K562 (cell line): ENCODE measurements around the gene GAP43. TPM values are rescaled to one million over a fixed set of nuclear protein-coding genes. Genes with fewer than 3 reads are reported as not detected.

ENCODE experiments used
- ATAC-seq: fragments of 200-7000 bp; cut with Tn5 transposase; 3 replicates; pipeline ENCODE4 v1.9.1; 2020; ENCODE audit warnings: moderate library complexity
- BruUV-seq: library from RNA; stranded (reverse); fragments of 400-500 nt; replicated peaks from 2 replicates; lab custom pipeline; 2021; lab: Mats Ljungman, UMichigan
- CTCF ChIA-PET: fragments of 300-600 bp; formaldehyde crosslinking; extraction: SDS; loops from one replicate; lab custom pipeline; 2021; ENCODE audit warnings: low intra/inter-chr PET ratio; lab: Yijun Ruan, JAX
- POLR2A ChIA-PET: fragments of 300-600, 350-650 bp; sonication (Branson Sonifier 250); formaldehyde crosslinking; extraction: SDS; loops from one replicate; lab custom pipeline; 2021; ENCODE audit warnings: antibody characterized with exemption, inconsistent platforms; lab: Yijun Ruan, JAX
- DNase-seq, 4 experiments: peaks; one replicate each; pipeline versions ENCODE4 v3.0.0 to v3.0.0-alpha.2; 2011 to 2018; ENCODE audit warnings: low spot score in 3 of 4, mixed read lengths in 3 of 4; ENCODE audit errors: extremely low read depth in 1 of 4
- FAIRE-seq: peaks from 2 replicates; lab custom pipeline; 2011; peaks lifted over from hg19 to GRCh38; lab: Jason Lieb, UNC
- H2AFZ ChIP-seq: 2 replicates; pipeline ENCODE4 v1.6.0; 2011; ENCODE audit warnings: low read depth, low read length, control low read depth, inconsistent platforms
- H3K27ac ChIP-seq: fragments of 200-600 bp; 3 replicates; pipeline ENCODE4 v1.8.0; 2011; ENCODE audit warnings: low read depth, mild to moderate bottlenecking, control low read depth, inconsistent platforms, low read length, moderate library complexity, mixed read lengths; ENCODE audit errors: extremely low read depth
- H3K27me3 ChIP-seq, 2 experiments: fragments of 300-600 bp in 1 of 2; 2 replicates in 1 of 2; 3 replicates in 1 of 2; pipeline versions ENCODE4 v1.6.0 to v1.8.0; 2011; ENCODE audit warnings: inconsistent platforms in 2 of 2, low read length in 2 of 2, mild to moderate bottlenecking in 1 of 2, mixed read lengths in 1 of 2, moderate library complexity in 1 of 2; ENCODE audit not compliant: control insufficient read depth in 2 of 2, insufficient read depth in 2 of 2
- H3K36me3 ChIP-seq: fragments of 300-600 bp; 3 replicates; pipeline ENCODE4 v1.8.0; 2011; ENCODE audit warnings: mild to moderate bottlenecking, low read length, inconsistent platforms; ENCODE audit not compliant: control insufficient read depth, insufficient read depth
- H3K4me1 ChIP-seq, 2 experiments: fragments of 200-600 bp in 1 of 2; replicated peaks in 1 of 2; 2 replicates in 1 of 2; 3 replicates in 1 of 2; pipeline versions ENCODE4 v1.5.1 to v1.8.0; 2011; ENCODE audit warnings: inconsistent platforms in 2 of 2, low read length in 2 of 2, mild to moderate bottlenecking in 1 of 2, mixed read lengths in 1 of 2, moderate library complexity in 1 of 2; ENCODE audit not compliant: control insufficient read depth in 2 of 2, insufficient read depth in 2 of 2
- H3K4me2 ChIP-seq: 2 replicates; pipeline ENCODE4 v1.6.1; 2011; ENCODE audit warnings: low read length, control low read depth, inconsistent platforms, mixed read lengths; ENCODE audit not compliant: insufficient read depth
- H3K4me3 ChIP-seq: fragments of 200-600 bp; sonication (generic), shearing (Covaris generic); 2 replicates; pipeline ENCODE4 v1.5.1; 2016; ENCODE audit warnings: control low read depth, inconsistent platforms
- H3K79me2 ChIP-seq: fragments of 200-600 bp; 3 replicates; pipeline ENCODE4 v1.8.0; 2011; ENCODE audit warnings: low read length, inconsistent platforms; ENCODE audit not compliant: control insufficient read depth, insufficient read depth
- H3K9ac ChIP-seq, 2 experiments: 2 replicates each; pipeline versions ENCODE4 v1.6.0 to v1.6.1; 2011; ENCODE audit warnings: low read depth in 2 of 2, low read length in 2 of 2, control low read depth in 1 of 2, inconsistent platforms in 1 of 2, mild to moderate bottlenecking in 1 of 2, mixed read lengths in 1 of 2; ENCODE audit not compliant: insufficient read depth in 1 of 2
- H3K9me1 ChIP-seq: one replicate; pipeline ENCODE4 v1.6.0; 2011; ENCODE audit warnings: inconsistent platforms, mild to moderate bottlenecking, low read length, moderate library complexity; ENCODE audit not compliant: control insufficient read depth, insufficient read depth
- H3K9me3 ChIP-seq: replicated peaks from 2 replicates; pipeline ENCODE4 v1.5.1; 2011; ENCODE audit warnings: low read depth, low read length, inconsistent platforms; ENCODE audit not compliant: control insufficient read depth, insufficient read depth
- H4K20me1 ChIP-seq: replicated peaks from 2 replicates; pipeline ENCODE4 v1.6.1; 2011; ENCODE audit warnings: low read length, inconsistent platforms, mixed read lengths; ENCODE audit not compliant: control insufficient read depth, insufficient read depth
- KDM2B ChIP-seq: fragments of 250-450 bp; sonication (Bioruptor Pico); IDR thresholded peaks from 2 replicates; pipeline ENCODE4 v1.8.0; 2021; ENCODE audit warnings: mild to moderate bottlenecking, moderate library complexity
- MAFG ChIP-seq: fragments of 450-650 bp; conservative IDR thresholded peaks from 2 replicates; pipeline ENCODE4 v1.6.1; 2016; ENCODE audit warnings: missing genetic modification characterization, missing compliant biosample characterization
- MEF2A ChIP-seq: IDR thresholded peaks from 2 replicates; pipeline ENCODE4 v1.6.1; 2011; ENCODE audit warnings: low read depth, mild to moderate bottlenecking, low read length, moderate library complexity; ENCODE audit not compliant: control insufficient read depth
- POLR3G ChIP-seq: IDR thresholded peaks from 2 replicates; pipeline ENCODE4 v1.6.1; 2011; ENCODE audit not compliant: insufficient read length, insufficient replicate concordance; ENCODE audit errors: extremely low read depth
- RBM17 ChIP-seq: fragments of 200-400 bp; formaldehyde crosslinking; IDR thresholded peaks from 2 replicates; pipeline ENCODE4 v1.6.1; 2017; ENCODE audit warnings: low read depth, mild to moderate bottlenecking, low read length, borderline replicate concordance
- ZNF766 ChIP-seq: fragments of 200-800 bp; sonication (Bioruptor generic); conservative IDR thresholded peaks from 2 replicates; pipeline ENCODE4 v1.6.1; 2016; ENCODE audit warnings: missing genetic modification characterization, missing compliant biosample characterization
- WGBS: fragments of 100-300 bp; shearing (Covaris generic); methylation state at CpG from one replicate; pipeline ENCODE4 v1.1.6; 2016; ENCODE audit warnings: low coverage, mixed read lengths; ENCODE audit not compliant: insufficient coverage; ENCODE audit errors: missing lambda C conversion rate; 5-methylcytosine and 5-hydroxymethylcytosine counted together
- in situ Hi-C: fragments of 300-500 bp; cut with MboI; formaldehyde crosslinking; loops from 4 replicates; pipeline ENCODE4 v1.15.0; 2018; ENCODE audit warnings: inconsistent platforms, mixed read lengths
- intact Hi-C: fragments of 100-400 bp; cut with micrococcal nuclease; formaldehyde crosslinking; loops from 2 replicates; pipeline ENCODE4 v1.14.2; 2022
- polyA plus RNA-seq, 8 experiments: library from polyadenylated mRNA; depleted of rRNA in 4 of 8; stranded (reverse) in 5 of 8; unstranded in 3 of 8; fragments of >200 nt; fragmentation: Nextera tagmentation in 2 of 8; fragmentation: Illumina TruSeq in 1 of 8; extraction: Ambion mirVana in 2 of 8; extraction: Trizol in 1 of 8; gene quantifications; 2 replicates each; pipeline versions ENCODE4 v1.2.1 to v1.2.3, GENCODE V29; 2011 to 2014; ENCODE audit warnings: inconsistent platforms in 1 of 8, missing spikeins in 1 of 8
- total RNA-seq, 7 experiments: library from RNA; depleted of rRNA in 6 of 7; stranded (reverse); fragments of >200 nt in 6 of 7; fragmentation: Illumina TruSeq in 2 of 7; extraction: Trizol in 2 of 7; gene quantifications; 2 replicates each; pipeline versions ENCODE4 v1.2.1 to v1.2.3, GENCODE V29; 2011 to 2021; ENCODE audit warnings: low replicate concordance in 1 of 7
- TF ChIP-seq, protein P1 (sequence below): fragments of 200-800 bp; sonication (Bioruptor generic); IDR thresholded peaks from 2 replicates; pipeline ENCODE4 v1.6.1; 2017; ENCODE audit warnings: missing genetic modification characterization, missing compliant biosample characterization
- TF ChIP-seq, protein P2 (sequence below): sonication (generic); formaldehyde crosslinking; IDR thresholded peaks from 2 replicates; pipeline ENCODE4 v1.8.1; 2023; ENCODE audit warnings: mild to moderate bottlenecking, missing genetic modification reagents
- TF ChIP-seq, protein P3 (sequence below): fragments of 200-800 bp; sonication (Bioruptor generic); IDR thresholded peaks from 2 replicates; pipeline ENCODE4 v1.6.1; 2017; ENCODE audit warnings: missing genetic modification characterization, missing compliant biosample characterization
- TF ChIP-seq, protein P4 (sequence below): fragments of 450-650 bp; IDR thresholded peaks from 2 replicates; pipeline ENCODE4 v1.6.1; 2016; ENCODE audit warnings: mild to moderate bottlenecking
- TF ChIP-seq, protein P5 (sequence below): fragments of 250-450 bp; sonication (Bioruptor Pico); IDR thresholded peaks from 2 replicates; pipeline ENCODE4 v1.8.0; 2022; ENCODE audit warnings: moderate library complexity, mild to moderate bottlenecking, inconsistent platforms

Gene GAP43
- total and polyA plus RNA-seq, 9 of the 15 experiments (the other 6 are each of a cell fraction or from before 2014, with no cell fraction given): 0.04 to 0.11 (median 0.09) TPM; not detected in 6

DNA sequence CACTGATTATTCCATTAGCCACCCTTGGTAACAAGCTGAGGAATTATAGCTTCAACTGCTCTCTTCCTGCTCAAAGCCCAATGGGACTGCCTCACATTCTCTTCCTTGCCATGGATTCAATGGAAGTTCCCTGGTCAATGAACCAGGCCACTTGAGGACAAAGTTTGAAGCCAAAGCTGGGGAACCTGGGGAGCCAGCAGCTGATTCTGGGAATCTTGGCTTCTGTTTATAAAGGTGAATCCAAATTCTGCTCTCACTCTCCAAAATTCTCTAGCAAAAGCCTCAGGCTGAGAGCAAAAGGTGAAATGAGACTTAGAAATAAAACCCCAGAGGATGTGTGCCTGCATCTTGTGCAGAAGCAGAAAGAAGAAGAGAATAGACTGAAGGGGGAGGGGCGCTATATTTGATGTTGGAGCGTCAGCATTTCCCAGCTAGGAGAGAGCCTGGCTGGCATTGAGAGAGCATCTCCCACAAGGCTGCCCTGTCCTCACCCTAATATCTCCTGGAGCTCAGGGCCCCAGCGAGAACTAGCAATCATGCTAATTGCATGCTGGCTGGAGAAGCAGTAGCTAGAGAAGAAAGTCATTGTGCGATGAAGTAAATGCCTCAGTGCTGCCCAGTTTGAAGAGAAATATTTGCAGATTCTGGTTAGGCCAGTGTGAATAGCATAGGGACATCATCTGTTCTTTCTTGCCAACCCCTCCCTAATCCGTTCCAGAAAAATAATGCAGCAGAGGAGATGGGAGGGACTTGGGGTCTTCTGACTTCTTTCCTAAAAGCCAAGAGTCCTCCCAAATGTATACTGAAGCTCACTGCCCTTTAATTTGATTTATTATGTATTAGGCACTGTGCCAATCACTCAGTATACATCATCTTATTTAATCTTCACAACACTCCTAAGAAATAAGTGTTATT lies 34.9 kb upstream of the GAP43 start:
- Histone ChIP-seq H3K9me3 (no peaks in the 10 kb centered on the region), H3K4me2 (no peak overlapping the region), H4K20me1 (no peaks in the 10 kb centered on the region), H3K79me2 (no peaks in the 10 kb centered on the region), H3K9ac (no peak overlapping the region), H3K9me1 (no peaks in the 10 kb centered on the region), H3K4me1 (no peaks in the 10 kb centered on the region), H3K27ac (no peak overlapping the region), H3K27me3 (no peaks in the 10 kb centered on the region), H3K4me3 (no peak overlapping the region), H3K36me3 (no peaks in the 10 kb centered on the region), H2AFZ (no peak overlapping the region)
- ATAC-seq: no peak
- WGBS: 0% methylated on average over 3 of the region's 5 CpGs
- no peak for DNase-seq
- ChIA-PET POLR2A (no interaction called here), CTCF (no interaction called here)
- no peak for FAIRE-seq
- in situ Hi-C loops (no loop called here), intact Hi-C loops (no loop called here)
- BruUV-seq: no TSS peak
- TF ChIP-seq KDM2B (CRISPR knock-in tag): no peak
- TF ChIP-seq ZNF766 (CRISPR knock-in tag): no peak
- no peak for TF ChIP-seq RBM17
- TF ChIP-seq, protein P1, sequence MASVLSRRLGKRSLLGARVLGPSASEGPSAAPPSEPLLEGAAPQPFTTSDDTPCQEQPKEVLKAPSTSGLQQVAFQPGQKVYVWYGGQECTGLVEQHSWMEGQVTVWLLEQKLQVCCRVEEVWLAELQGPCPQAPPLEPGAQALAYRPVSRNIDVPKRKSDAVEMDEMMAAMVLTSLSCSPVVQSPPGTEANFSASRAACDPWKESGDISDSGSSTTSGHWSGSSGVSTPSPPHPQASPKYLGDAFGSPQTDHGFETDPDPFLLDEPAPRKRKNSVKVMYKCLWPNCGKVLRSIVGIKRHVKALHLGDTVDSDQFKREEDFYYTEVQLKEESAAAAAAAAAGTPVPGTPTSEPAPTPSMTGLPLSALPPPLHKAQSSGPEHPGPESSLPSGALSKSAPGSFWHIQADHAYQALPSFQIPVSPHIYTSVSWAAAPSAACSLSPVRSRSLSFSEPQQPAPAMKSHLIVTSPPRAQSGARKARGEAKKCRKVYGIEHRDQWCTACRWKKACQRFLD (CRISPR knock-in tag): no peak
- no peak for TF ChIP-seq MAFG (tag)
- no peak for TF ChIP-seq MEF2A
- TF ChIP-seq, protein P2, sequence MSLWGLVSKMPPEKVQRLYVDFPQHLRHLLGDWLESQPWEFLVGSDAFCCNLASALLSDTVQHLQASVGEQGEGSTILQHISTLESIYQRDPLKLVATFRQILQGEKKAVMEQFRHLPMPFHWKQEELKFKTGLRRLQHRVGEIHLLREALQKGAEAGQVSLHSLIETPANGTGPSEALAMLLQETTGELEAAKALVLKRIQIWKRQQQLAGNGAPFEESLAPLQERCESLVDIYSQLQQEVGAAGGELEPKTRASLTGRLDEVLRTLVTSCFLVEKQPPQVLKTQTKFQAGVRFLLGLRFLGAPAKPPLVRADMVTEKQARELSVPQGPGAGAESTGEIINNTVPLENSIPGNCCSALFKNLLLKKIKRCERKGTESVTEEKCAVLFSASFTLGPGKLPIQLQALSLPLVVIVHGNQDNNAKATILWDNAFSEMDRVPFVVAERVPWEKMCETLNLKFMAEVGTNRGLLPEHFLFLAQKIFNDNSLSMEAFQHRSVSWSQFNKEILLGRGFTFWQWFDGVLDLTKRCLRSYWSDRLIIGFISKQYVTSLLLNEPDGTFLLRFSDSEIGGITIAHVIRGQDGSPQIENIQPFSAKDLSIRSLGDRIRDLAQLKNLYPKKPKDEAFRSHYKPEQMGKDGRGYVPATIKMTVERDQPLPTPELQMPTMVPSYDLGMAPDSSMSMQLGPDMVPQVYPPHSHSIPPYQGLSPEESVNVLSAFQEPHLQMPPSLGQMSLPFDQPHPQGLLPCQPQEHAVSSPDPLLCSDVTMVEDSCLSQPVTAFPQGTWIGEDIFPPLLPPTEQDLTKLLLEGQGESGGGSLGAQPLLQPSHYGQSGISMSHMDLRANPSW: no peak
- TF ChIP-seq, protein P3, sequence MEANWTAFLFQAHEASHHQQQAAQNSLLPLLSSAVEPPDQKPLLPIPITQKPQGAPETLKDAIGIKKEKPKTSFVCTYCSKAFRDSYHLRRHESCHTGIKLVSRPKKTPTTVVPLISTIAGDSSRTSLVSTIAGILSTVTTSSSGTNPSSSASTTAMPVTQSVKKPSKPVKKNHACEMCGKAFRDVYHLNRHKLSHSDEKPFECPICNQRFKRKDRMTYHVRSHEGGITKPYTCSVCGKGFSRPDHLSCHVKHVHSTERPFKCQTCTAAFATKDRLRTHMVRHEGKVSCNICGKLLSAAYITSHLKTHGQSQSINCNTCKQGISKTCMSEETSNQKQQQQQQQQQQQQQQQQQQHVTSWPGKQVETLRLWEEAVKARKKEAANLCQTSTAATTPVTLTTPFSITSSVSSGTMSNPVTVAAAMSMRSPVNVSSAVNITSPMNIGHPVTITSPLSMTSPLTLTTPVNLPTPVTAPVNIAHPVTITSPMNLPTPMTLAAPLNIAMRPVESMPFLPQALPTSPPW: no peak
- TF ChIP-seq, protein P4, sequence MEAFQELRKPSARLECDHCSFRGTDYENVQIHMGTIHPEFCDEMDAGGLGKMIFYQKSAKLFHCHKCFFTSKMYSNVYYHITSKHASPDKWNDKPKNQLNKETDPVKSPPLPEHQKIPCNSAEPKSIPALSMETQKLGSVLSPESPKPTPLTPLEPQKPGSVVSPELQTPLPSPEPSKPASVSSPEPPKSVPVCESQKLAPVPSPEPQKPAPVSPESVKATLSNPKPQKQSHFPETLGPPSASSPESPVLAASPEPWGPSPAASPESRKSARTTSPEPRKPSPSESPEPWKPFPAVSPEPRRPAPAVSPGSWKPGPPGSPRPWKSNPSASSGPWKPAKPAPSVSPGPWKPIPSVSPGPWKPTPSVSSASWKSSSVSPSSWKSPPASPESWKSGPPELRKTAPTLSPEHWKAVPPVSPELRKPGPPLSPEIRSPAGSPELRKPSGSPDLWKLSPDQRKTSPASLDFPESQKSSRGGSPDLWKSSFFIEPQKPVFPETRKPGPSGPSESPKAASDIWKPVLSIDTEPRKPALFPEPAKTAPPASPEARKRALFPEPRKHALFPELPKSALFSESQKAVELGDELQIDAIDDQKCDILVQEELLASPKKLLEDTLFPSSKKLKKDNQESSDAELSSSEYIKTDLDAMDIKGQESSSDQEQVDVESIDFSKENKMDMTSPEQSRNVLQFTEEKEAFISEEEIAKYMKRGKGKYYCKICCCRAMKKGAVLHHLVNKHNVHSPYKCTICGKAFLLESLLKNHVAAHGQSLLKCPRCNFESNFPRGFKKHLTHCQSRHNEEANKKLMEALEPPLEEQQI: no peak
- TF ChIP-seq, protein P5, sequence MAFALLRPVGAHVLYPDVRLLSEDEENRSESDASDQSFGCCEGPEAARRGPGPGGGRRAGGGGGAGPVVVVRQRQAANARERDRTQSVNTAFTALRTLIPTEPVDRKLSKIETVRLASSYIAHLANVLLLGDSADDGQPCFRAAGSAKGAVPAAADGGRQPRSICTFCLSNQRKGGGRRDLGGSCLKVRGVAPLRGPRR (CRISPR knock-in tag): no peak
- no peak for TF ChIP-seq POLR3G
